Stimulated activated CD4-positive, alpha-beta T cell treated with anti-CD3 and anti-CD28 coated beads, TNF-alpha, amount 100 ng/mL, for 1 hour (primary cell): ENCODE measurements around the gene ITGB7.

Experiments used
- DNase-seq, 3 donors: peaks; one replicate each; pipeline ENCODE4 v3.0.0-alpha.2; 2020; ENCODE audit warnings: low read depth in 3 of 3, low spot score in 1 of 3

Gene ITGB7

GRCh38 chr12:53207042-53207441 lies at the start of gene ITGB7:
Gene ITGB7, minus strand, starts transcription at chr12:53207251. Its CDS starts 6,808 bp downstream, at chr12:53200443.
- peak in 2 of 3 donors; percentile 48 to 51 for DNase-seq

- no peak for DNase-seq
Observed at GRCh38 chr12:53255996-53256395, 48.9 kb upstream of the ITGB7 start.

- no peak for DNase-seq
Observed at GRCh38 chr12:53254816-53255545, 47.9 kb upstream of the ITGB7 start.

GRCh38 chr12:53253298-53253697 lies 46.2 kb upstream of the ITGB7 start:
- no peak for DNase-seq

- DNase-seq: no peak
Observed at GRCh38 chr12:53252349-53252916, 45.4 kb upstream of the ITGB7 start.

GRCh38 chr12:53251477-53252348 lies 44.7 kb upstream of the ITGB7 start:
- DNase-seq: peak; percentile 29 to 50 (median 37)

GRCh38 chr12:53245286-53245685 lies 38.2 kb upstream of the ITGB7 start:
- DNase-seq: no peak

GRCh38 chr12:53244337-53244736 lies 37.3 kb upstream of the ITGB7 start:
- no peak for DNase-seq

GRCh38 chr12:53241623-53242412 lies 34.8 kb upstream of the ITGB7 start:
- no peak for DNase-seq

GRCh38 chr12:53239643-53240258 lies 32.7 kb upstream of the ITGB7 start:
- no peak for DNase-seq

- peak in 1 of 3 donors; percentile 57 for DNase-seq
Observed at GRCh38 chr12:53236443-53237111, 29.5 kb upstream of the ITGB7 start.

GRCh38 chr12:53235742-53236442 lies 28.8 kb upstream of the ITGB7 start:
- no peak for DNase-seq

- no peak for DNase-seq
Observed at GRCh38 chr12:53235164-53235563, 28.1 kb upstream of the ITGB7 start.

GRCh38 chr12:53234271-53234914 lies 27.3 kb upstream of the ITGB7 start:
- DNase-seq: no peak

- no peak for DNase-seq
Observed at GRCh38 chr12:53233671-53234121, 26.6 kb upstream of the ITGB7 start.

GRCh38 chr12:53232646-53233461 lies 25.8 kb upstream of the ITGB7 start:
- DNase-seq: no peak

- DNase-seq: peak in 2 of 3 donors; percentile 51 to 57
Observed at GRCh38 chr12:53231921-53232645, 25.0 kb upstream of the ITGB7 start, which contains the start of gene RARG. Gene RARG, minus strand, starts transcription at chr12:53232209. Its CDS starts 4,664 bp downstream, at chr12:53227545.

- DNase-seq: no peak
Observed at GRCh38 chr12:53231671-53231920, 24.5 kb upstream of the ITGB7 start.
